NCI-H345 treated with DMSO at 0.1 percent for 48 hours (cell line): ENCODE data around the gene MBTPS2.
"Not testable (repeated sequence)": the region's sequence is repeated elsewhere in the genome, so short reads cannot be mapped to it uniquely, and the experiment has no call there.

ENCODE experiments used
- DNase-seq: peaks from one replicate; lab custom pipeline; 2025; ENCODE audit not compliant: unreplicated experiment; lab: John Stamatoyannopoulos, UW

Gene MBTPS2

GRCh38 chrX:21856504-21856903 lies 17.1 kb downstream of the MBTPS2 start:
- DNase-seq: no peak

GRCh38 chrX:21863241-21863640 lies 23.8 kb downstream of the MBTPS2 start:
- no peak for DNase-seq

GRCh38 chrX:21865436-21865835 lies 26.0 kb downstream of the MBTPS2 start:
- no peak for DNase-seq

GRCh38 chrX:21870494-21870893 lies 31.1 kb downstream of the MBTPS2 start:
- no peak for DNase-seq

GRCh38 chrX:21873063-21873775 lies 33.8 kb downstream of the MBTPS2 start:
- DNase-seq: no peak

- not testable (repeated sequence) for DNase-seq
Observed at GRCh38 chrX:21874182-21874581, 34.8 kb downstream of the MBTPS2 start.

GRCh38 chrX:21875013-21875412 lies 35.6 kb downstream of the MBTPS2 start:
- no peak for DNase-seq

- no peak for DNase-seq
Observed at GRCh38 chrX:21881881-21882574, 42.6 kb downstream of the MBTPS2 start.

GRCh38 chrX:21883258-21883657 lies 43.8 kb downstream of the MBTPS2 start:
- DNase-seq: no peak

GRCh38 chrX:21885568-21885967 lies 46.2 kb downstream of the MBTPS2 start:
- no peak for DNase-seq

GRCh38 chrX:21905313-21905712 lies 65.9 kb downstream of the MBTPS2 start:
- peak; percentile 20 for DNase-seq

GRCh38 chrX:21905953-21906352 lies 66.5 kb downstream of the MBTPS2 start:
- no peak for DNase-seq

- no peak for DNase-seq
Observed at GRCh38 chrX:21907260-21907659, 67.8 kb downstream of the MBTPS2 start.

- DNase-seq: no peak
Observed at GRCh38 chrX:21911481-21911880, 72.1 kb downstream of the MBTPS2 start.

GRCh38 chrX:21912220-21912619 lies 72.8 kb downstream of the MBTPS2 start:
- no peak for DNase-seq

- DNase-seq: no peak
Observed at GRCh38 chrX:21912989-21913388, 73.6 kb downstream of the MBTPS2 start.

GRCh38 chrX:21926116-21926515 lies 86.7 kb downstream of the MBTPS2 start:
- DNase-seq: no peak

GRCh38 chrX:21926527-21927278 lies 87.3 kb downstream of the MBTPS2 start:
- DNase-seq: no peak

GRCh38 chrX:21929209-21929608 lies 89.8 kb downstream of the MBTPS2 start:
- DNase-seq: no peak

- no peak for DNase-seq
Observed at GRCh38 chrX:21930986-21931385, 91.6 kb downstream of the MBTPS2 start.

GRCh38 chrX:21932292-21933002 lies 93.0 kb downstream of the MBTPS2 start:
- no peak for DNase-seq
